Dedifferentiated amniotic fluid mesenchymal stem cell (primary cell): Measurements from ENCODE around the gene CD300LF.

ENCODE experiments used
- DNase-seq: peaks from one replicate; pipeline ENCODE4 v3.0.0-alpha.2; 2016; ENCODE audit errors: extremely low spot score

The CD300LF gene

GRCh38 chr17:74729866-74730265 lies 17.1 kb upstream of the CD300LF start:
- DNase-seq = no peak

- DNase-seq = no peak
These were observed 16.6 kb upstream of the CD300LF start for GRCh38 chr17:74729368-74729767.

GRCh38 chr17:74728702-74729075 lies 16.0 kb upstream of the CD300LF start:
- DNase-seq = no peak

- no peak for DNase-seq
These were observed 15.4 kb upstream of the CD300LF start for GRCh38 chr17:74728033-74728701.

- no peak for DNase-seq
These were observed 12.4 kb upstream of the CD300LF start for GRCh38 chr17:74725111-74725510.

- no peak for DNase-seq
These were observed 11.2 kb upstream of the CD300LF start for GRCh38 chr17:74723891-74724290.

- no peak for DNase-seq
These were observed 10.1 kb upstream of the CD300LF start for GRCh38 chr17:74722782-74723181.

GRCh38 chr17:74720506-74720905 lies 7.8 kb upstream of the CD300LF start:
- no peak for DNase-seq

- DNase-seq = no peak
These were observed 2.4 kb upstream of the CD300LF start for GRCh38 chr17:74715144-74715543.

GRCh38 chr17:74713171-74713755 lies 540 bp upstream of the CD300LF start:
- DNase-seq = no peak

GRCh38 chr17:74712301-74712700 lies 422 bp downstream of the CD300LF start:
- DNase-seq = no peak

GRCh38 chr17:74711058-74711824 lies 1.5 kb downstream of the CD300LF start:
- DNase-seq = no peak

GRCh38 chr17:74704544-74704943 lies 8.2 kb downstream of the CD300LF start:
- no peak for DNase-seq

- DNase-seq = no peak
These were observed 9.4 kb downstream of the CD300LF start for GRCh38 chr17:74703311-74703710.

- no peak for DNase-seq
These were observed 10.4 kb downstream of the CD300LF start for GRCh38 chr17:74702116-74702871.

- no peak for DNase-seq
These were observed 13.5 kb downstream of the CD300LF start for GRCh38 chr17:74699236-74699635.

- DNase-seq = no peak
These were observed 14.7 kb downstream of the CD300LF start for GRCh38 chr17:74698069-74698468.

GRCh38 chr17:74697515-74697914 lies 15.2 kb downstream of the CD300LF start:
- DNase-seq = no peak

GRCh38 chr17:74695629-74696028 lies 17.1 kb downstream of the CD300LF start:
- DNase-seq = no peak

GRCh38 chr17:74694081-74694480 lies 18.6 kb downstream of the CD300LF start:
- DNase-seq = no peak

- no peak for DNase-seq
These were observed 21.6 kb downstream of the CD300LF start for GRCh38 chr17:74691151-74691550.

- DNase-seq = no peak
These were observed 22.3 kb downstream of the CD300LF start for GRCh38 chr17:74690409-74690825.
